GM12872 (cell line): Measurements from ENCODE around the gene PRKCH.

Experiments used
- TF ChIP-seq, protein P1 (sequence below): IDR thresholded peaks from 3 replicates; pipeline ENCODE4 v1.5.1; 2011; ENCODE audit warnings: low read depth, mild to moderate bottlenecking, low read length, moderate library complexity; ENCODE audit not compliant: insufficient read depth

The PRKCH gene

GRCh38 chr14:61281948-61282275, 39.5 kb upstream of the PRKCH start:
- TF ChIP-seq, protein P1, sequence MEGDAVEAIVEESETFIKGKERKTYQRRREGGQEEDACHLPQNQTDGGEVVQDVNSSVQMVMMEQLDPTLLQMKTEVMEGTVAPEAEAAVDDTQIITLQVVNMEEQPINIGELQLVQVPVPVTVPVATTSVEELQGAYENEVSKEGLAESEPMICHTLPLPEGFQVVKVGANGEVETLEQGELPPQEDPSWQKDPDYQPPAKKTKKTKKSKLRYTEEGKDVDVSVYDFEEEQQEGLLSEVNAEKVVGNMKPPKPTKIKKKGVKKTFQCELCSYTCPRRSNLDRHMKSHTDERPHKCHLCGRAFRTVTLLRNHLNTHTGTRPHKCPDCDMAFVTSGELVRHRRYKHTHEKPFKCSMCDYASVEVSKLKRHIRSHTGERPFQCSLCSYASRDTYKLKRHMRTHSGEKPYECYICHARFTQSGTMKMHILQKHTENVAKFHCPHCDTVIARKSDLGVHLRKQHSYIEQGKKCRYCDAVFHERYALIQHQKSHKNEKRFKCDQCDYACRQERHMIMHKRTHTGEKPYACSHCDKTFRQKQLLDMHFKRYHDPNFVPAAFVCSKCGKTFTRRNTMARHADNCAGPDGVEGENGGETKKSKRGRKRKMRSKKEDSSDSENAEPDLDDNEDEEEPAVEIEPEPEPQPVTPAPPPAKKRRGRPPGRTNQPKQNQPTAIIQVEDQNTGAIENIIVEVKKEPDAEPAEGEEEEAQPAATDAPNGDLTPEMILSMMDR, result no peak

- TF ChIP-seq, protein P1, result no peak
Measured at GRCh38 chr14:61282746-61283145, 38.6 kb upstream of the PRKCH start.

DNA sequence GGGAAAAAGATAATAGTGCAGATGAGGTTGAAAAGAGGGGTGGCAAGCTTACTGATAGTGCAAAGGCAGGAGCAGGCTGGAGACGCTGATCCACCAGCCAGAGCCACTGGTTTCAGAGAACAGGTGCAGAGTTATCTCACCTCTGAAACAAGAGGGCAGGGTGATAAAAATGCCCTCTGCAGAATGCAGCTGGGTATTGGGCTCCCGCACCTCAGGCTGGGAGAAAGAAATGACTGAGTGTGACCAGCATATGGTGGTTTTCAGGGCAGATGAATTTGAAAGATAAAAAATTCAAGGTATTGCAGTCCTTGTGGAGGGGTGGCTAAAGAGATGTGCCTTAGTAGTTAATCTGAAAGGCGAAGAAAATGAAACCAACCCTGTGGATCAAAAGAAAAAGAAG, 37.4 kb upstream of the PRKCH start:
- TF ChIP-seq, protein P1, result no peak

DNA sequence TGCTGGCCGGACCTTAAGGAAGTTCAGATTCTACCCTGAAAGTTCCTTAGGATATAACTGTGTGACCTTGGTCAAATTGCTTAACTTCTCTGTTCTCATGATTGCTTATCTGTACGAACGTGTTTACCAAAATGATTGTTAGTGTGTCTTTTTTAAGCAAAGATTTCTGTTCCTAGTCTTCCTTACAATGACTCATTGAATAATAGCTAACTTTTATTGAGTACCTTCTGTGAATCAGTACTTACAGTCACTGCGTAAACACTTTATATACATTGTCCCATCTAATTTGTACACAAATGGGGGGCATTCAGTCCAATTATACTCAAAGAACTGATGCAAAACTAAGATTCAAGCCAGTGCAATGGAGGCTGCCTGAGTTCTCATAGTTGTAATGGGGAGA, 36.0 kb upstream of the PRKCH start:
- TF ChIP-seq, protein P1, result no peak

DNA sequence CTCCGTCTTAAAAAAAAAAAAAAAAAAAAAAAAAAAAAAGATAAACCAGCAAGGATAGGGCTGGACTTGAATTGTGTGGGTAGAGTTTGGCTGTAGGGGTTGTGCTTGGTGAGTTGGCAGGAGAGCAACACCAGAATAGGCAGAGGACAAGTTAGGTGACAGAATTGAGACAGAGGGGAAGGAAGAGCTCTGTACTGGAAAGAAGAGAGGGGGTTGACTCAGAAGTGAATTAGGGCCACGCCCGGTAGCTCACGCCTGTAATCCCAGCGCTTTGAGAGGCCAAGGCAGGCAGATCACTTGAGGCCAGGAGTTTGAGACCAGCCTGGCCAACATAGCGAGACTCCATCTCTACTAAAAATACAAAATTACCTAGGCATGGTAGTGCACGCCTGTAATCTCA, 34.2 kb upstream of the PRKCH start:
- TF ChIP-seq, protein P1, result no peak

GRCh38 chr14:61288228-61288627, 33.2 kb upstream of the PRKCH start:
- TF ChIP-seq, protein P1, result no peak

GRCh38 chr14:61288720-61289119, 32.7 kb upstream of the PRKCH start:
- TF ChIP-seq, protein P1, result no peak

DNA sequence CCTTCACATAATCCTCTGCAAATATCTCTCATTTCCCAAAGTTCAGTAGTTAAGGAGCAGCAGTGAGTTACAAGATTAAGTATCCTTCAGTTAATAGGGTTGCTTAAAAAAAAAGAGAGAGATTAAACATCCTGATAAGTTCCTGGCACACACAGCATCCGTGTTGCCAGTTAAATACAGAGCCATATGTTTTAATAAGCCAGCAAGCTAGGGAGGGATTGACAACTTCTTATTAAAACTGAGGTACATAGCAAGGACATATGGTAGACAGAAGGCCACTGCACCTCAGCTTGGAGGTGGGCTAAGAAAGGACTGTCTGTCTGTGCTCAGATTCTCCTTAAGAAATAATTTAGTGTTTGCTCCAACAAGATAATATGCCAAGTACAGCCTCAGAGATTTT, 30.7 kb upstream of the PRKCH start:
- TF ChIP-seq, protein P1, result no peak
